Measurements from ENCODE around the gene USP6NL.

Gene USP6NL

DNA sequence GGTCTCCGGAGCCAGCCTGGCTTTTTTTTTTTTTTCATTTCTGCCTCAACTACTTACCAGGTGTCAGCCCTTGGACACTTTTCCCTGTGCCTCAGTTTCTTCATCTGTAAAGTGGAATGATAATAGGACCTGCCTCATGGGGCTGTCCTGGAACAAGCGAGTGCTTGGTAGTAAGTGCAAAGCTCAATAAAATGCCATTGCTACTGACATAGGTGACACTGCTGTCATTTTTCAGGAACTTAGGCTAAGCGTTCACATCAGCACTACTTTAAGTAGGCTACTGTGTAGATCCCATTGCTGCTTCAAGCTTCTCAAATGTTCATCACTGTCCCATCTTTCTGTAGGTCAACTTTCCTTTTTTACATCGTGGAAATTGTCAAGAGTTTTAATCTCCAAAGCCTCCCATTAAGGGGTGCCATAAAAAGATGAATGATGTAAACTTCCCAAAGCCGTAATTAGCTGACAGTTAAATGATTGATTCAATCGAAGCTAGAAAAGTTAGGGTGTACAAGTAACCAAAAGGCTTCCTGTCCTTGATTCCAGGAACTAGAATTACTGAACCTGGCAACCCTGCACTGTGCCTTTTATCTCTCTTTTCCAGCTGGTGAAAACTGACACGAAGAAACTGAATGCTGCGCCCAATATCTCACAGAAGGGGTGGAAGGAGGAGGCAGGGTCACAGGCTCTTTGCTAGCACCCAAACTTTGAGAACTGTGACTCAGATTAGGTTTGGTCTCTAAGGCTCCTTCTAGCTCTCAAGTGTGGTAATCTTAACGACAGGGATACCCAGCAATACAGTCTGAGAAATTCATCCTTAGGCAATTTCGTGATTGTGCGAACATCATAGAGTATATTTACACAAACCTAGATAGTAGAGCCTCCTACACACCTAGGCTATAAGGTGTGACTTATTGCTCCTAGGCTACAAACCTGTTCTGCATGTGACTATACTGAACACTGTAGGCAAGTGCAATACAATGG lies 861 bp upstream of the USP6NL start:
- TF ChIP-seq POLR2AphosphoS5 (IDR thresholded peaks at IDR 0.05; ENCODE audit: low read depth, low read length), result no peak
- TF ChIP-seq TAF1 (IDR thresholded peaks at IDR 0.05; ENCODE audit: borderline replicate concordance, low read depth, low read length), result no peak
- peak; percentile 57 for FAIRE-seq

GRCh38 chr10:11610826-11611247 lies 613 bp downstream of the USP6NL start:
- DNase-seq (ENCODE audit: insufficient read length) (no peak), FAIRE-seq (peak; percentile 75)
- TF ChIP-seq POLR2AphosphoS5 (IDR thresholded peaks at IDR 0.05; ENCODE audit: low read depth, low read length) (no peak), TAF1 (IDR thresholded peaks at IDR 0.05; ENCODE audit: borderline replicate concordance, low read depth, low read length) (no peak), POLR2A (IDR thresholded peaks at IDR 0.05; ENCODE audit: low read depth, low read length) (no peak)

More for the DNA sequence above, 861 bp upstream of the USP6NL start:
- DNase-seq (ENCODE audit: insufficient read length), result no peak

DNA sequence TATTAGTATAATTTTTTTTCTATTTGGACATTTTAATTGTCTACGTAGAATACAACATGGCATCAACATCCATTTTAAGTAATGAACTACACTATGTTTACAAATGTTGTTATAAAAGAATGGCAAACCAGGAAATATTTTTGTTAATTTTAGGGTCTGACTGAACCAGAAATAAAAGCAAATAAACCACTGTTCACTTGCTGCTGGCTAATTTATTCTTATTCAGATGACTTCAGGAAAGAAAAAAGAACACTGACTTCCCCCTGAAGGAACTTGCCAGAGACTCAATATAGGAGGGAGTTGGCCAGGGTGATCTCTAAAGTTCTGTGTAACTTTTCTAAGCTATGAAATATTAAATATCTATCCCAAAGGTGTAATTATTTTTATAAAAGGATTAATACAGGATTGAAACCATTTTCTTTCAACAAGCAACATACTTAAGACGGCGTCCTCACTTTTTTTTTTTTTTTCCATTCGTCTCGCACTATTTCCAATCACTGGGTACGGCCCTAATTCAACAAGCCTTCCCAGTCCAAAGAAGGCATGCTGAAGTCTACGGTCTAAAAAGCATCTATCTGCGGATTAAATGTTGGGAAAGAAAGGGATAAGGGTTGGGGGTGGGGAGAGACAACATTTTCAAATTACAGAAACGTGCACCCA lies 1.2 kb downstream of the USP6NL start:
- no peak for DNase-seq (ENCODE audit: insufficient read length)
- no peak for TF ChIP-seq TAF1 (IDR thresholded peaks at IDR 0.05; ENCODE audit: borderline replicate concordance, low read depth, low read length)
- TF ChIP-seq POLR2AphosphoS5 (IDR thresholded peaks at IDR 0.05; ENCODE audit: low read depth, low read length), result no peak
- TF ChIP-seq POLR2A (IDR thresholded peaks at IDR 0.05; ENCODE audit: low read depth, low read length), result no peak
- FAIRE-seq, result no peak

GRCh38 chr10:11609492-11610093 lies 1.9 kb downstream of the USP6NL start:
- DNase-seq (ENCODE audit: insufficient read length) (no peak), FAIRE-seq (peak; percentile 51)
- no peak for TF ChIP-seq POLR2A (IDR thresholded peaks at IDR 0.05; ENCODE audit: low read depth, low read length)

DNA sequence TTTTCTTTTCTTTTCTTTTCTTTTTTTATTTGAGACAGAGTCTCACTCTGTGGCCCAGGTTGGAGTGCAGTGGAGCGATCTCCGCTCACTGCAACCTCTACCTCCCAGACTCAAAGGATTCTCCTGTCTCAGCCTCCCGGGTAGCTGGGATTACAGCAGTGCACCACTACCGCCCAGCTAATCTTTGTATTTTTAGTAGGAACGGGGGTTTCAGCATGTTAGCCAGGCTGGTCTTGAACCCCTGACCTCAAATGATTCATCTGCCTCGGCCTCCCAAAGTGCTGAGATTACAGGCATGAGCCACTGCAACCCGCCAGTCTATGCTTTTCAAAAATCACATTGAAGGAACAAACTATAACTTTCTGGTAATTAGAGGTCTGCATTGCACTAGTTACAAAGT lies 2.4 kb downstream of the USP6NL start:
- DNase-seq (ENCODE audit: insufficient read length) (no peak), FAIRE-seq (no peak)
- no peak for TF ChIP-seq POLR2AphosphoS5 (IDR thresholded peaks at IDR 0.05; ENCODE audit: low read depth, low read length)
- TF ChIP-seq POLR2A (IDR thresholded peaks at IDR 0.05; ENCODE audit: low read depth, low read length), result no peak
- TF ChIP-seq TAF1 (IDR thresholded peaks at IDR 0.05; ENCODE audit: borderline replicate concordance, low read depth, low read length), result no peak

DNA sequence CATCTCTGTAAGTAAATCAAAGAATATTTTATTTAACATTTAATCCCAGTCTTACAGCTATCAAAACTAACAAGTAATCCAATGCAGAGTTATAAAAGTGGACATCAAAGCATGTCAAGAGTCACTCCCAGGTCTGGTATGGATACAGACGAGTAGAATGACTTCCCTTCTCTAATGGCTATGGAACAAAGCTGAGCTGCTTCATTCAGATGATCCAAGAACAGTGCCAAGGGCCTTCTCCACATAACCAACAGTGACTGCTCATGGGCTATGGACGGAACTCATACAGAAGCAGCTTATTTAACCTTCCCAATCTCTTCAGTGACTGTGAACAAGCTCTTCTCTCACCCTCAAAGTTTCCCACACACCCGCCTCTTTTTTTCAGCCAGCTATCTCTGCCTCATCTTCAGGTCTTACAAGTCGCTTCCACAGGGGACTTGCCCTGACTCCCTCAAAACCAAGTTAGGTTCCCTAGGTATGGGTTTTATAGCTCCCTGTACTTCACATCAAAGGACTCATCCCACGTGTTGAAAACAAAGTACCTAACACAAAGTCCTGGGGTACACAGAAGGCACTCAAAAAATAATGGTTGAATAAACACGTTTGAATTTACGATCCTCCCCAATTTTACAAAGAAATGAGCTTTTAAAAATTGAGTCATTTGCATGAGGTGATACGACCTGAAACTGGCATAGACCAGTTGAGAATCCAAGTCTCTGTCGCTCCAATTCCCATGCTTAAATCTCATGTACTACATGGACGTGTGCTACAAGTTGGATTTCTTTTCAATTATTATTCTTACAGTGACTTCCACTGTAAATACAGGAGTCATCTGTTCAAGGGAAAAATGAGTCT lies 3.1 kb downstream of the USP6NL start:
- DNase-seq (ENCODE audit: insufficient read length) (no peak), FAIRE-seq (peak; percentile 71)
- no peak for TF ChIP-seq POLR2A (IDR thresholded peaks at IDR 0.05; ENCODE audit: low read depth, low read length)
- TF ChIP-seq POLR2AphosphoS5 (IDR thresholded peaks at IDR 0.05; ENCODE audit: low read depth, low read length), result no peak
- no peak for TF ChIP-seq TAF1 (IDR thresholded peaks at IDR 0.05; ENCODE audit: borderline replicate concordance, low read depth, low read length)

- no peak for DNase-seq (ENCODE audit: insufficient read length)
- TF ChIP-seq POLR2A (IDR thresholded peaks at IDR 0.05; ENCODE audit: low read depth, low read length), result no peak
- TF ChIP-seq TAF1 (IDR thresholded peaks at IDR 0.05; ENCODE audit: borderline replicate concordance, low read depth, low read length), result no peak
- TF ChIP-seq POLR2AphosphoS5 (IDR thresholded peaks at IDR 0.05; ENCODE audit: low read depth, low read length), result no peak
- peak; percentile 58 for FAIRE-seq
Measured at GRCh38 chr10:11605807-11606408, 5.5 kb downstream of the USP6NL start.

DNA sequence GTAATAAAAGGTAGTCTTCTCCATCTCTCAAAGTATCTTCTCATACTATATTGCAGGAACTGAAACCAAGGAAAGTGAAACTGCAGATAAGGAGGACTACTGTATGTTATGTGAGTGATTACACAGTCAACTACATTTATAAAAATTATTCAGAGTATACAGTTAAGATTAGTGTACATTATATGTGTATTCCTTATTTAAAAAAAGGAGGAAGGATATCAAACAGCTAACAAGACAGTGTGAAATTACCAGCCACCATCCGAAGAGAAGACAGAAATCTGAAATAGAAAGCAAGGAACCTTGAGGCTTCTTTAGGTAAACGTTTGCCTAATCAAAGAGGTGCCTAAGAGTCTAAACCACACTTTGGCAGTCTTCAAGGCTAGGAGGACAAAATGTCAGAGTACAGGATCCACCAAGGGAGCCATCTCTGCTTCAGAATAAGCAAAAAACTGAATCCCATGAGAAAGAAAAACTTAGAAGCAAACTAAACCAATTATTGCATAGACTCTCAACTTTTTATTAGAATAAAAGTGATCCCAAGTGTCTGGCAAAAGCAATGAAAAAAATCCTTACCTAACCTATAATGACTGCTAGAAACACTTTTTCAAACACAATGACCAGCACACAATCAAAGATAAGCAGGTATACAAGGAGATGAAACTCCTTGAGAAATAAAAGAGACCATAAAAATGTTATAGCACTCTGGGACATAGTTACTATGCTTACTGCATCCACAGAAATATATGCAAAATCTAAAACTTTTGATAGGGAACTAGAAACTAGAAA lies 6.4 kb downstream of the USP6NL start:
- TF ChIP-seq TAF1 (IDR thresholded peaks at IDR 0.05; ENCODE audit: borderline replicate concordance, low read depth, low read length) (no peak), POLR2AphosphoS5 (IDR thresholded peaks at IDR 0.05; ENCODE audit: low read depth, low read length) (no peak), POLR2A (IDR thresholded peaks at IDR 0.05; ENCODE audit: low read depth, low read length) (no peak)
- DNase-seq (ENCODE audit: insufficient read length) (no peak), FAIRE-seq (peak; percentile 54)

- TF ChIP-seq POLR2AphosphoS5 (IDR thresholded peaks at IDR 0.05; ENCODE audit: low read depth, low read length) (no peak), TAF1 (IDR thresholded peaks at IDR 0.05; ENCODE audit: borderline replicate concordance, low read depth, low read length) (no peak), POLR2A (IDR thresholded peaks at IDR 0.05; ENCODE audit: low read depth, low read length) (no peak)
- FAIRE-seq, result no peak
- no peak for DNase-seq (ENCODE audit: insufficient read length)
Measured at GRCh38 chr10:11603741-11604140, 7.7 kb downstream of the USP6NL start.

Measured in GM12892 (cell line).